Natural killer cell treated with Interleukin-12 subunit alpha and Interleukin-12 subunit beta and Interleukin-15 and Interleukin-18, amount 100 ng/mL, for 72 hours (primary cell): ENCODE results near the gene C6orf136. TPM values are rescaled to one million over a fixed set of nuclear protein-coding genes. Genes with fewer than 3 reads are reported as not detected.

Source experiments
- ATAC-seq, 2 donors: fragments of 150-1000 bp; cut with Tn5 transposase in 1 of 2; sonication (Bioruptor Pico), chemical (Tn5 transposase) in 1 of 2; 2 replicates each; pipeline ENCODE4 v1.10.0; 2021
- DNase-seq: peaks from one replicate; pipeline ENCODE4 v3.0.0; 2022; ENCODE audit warnings: low spot score
- H3K27ac Mint-ChIP-seq, 2 donors: 1 replicate in 1 of 2; 2 replicates in 1 of 2; pipeline ENCODE4 v1.8.0; 2022; ENCODE audit warnings: mixed read lengths in 2 of 2, mild to moderate bottlenecking in 1 of 2, moderate library complexity in 1 of 2
- H3K27me3 Mint-ChIP-seq, 2 donors: 1 replicate in 1 of 2; 2 replicates in 1 of 2; pipeline ENCODE4 v1.8.0; 2022; ENCODE audit warnings: mixed read lengths in 2 of 2
- H3K36me3 Mint-ChIP-seq: one replicate; pipeline ENCODE4 v1.8.0; 2022; ENCODE audit warnings: mixed read lengths
- H3K4me1 Mint-ChIP-seq, 2 donors: 1 replicate in 1 of 2; 2 replicates in 1 of 2; pipeline ENCODE4 v1.8.0; 2022; ENCODE audit warnings: low read depth in 2 of 2, mixed read lengths in 2 of 2, mild to moderate bottlenecking in 1 of 2
- H3K4me3 Mint-ChIP-seq: one replicate; pipeline ENCODE4 v1.8.0; 2022; ENCODE audit warnings: mixed read lengths
- H3K9me3 Mint-ChIP-seq: 2 replicates; pipeline ENCODE4 v1.8.0; 2022; ENCODE audit warnings: mixed read lengths
- total RNA-seq, 2 donors: library from RNA; stranded (reverse); gene quantifications; one replicate each; pipeline ENCODE4 v1.2.3, GENCODE V29; 2022

The C6orf136 gene
- total RNA-seq, 2 donors from 2014 or later: 29.6 to 32.5 TPM

DNA sequence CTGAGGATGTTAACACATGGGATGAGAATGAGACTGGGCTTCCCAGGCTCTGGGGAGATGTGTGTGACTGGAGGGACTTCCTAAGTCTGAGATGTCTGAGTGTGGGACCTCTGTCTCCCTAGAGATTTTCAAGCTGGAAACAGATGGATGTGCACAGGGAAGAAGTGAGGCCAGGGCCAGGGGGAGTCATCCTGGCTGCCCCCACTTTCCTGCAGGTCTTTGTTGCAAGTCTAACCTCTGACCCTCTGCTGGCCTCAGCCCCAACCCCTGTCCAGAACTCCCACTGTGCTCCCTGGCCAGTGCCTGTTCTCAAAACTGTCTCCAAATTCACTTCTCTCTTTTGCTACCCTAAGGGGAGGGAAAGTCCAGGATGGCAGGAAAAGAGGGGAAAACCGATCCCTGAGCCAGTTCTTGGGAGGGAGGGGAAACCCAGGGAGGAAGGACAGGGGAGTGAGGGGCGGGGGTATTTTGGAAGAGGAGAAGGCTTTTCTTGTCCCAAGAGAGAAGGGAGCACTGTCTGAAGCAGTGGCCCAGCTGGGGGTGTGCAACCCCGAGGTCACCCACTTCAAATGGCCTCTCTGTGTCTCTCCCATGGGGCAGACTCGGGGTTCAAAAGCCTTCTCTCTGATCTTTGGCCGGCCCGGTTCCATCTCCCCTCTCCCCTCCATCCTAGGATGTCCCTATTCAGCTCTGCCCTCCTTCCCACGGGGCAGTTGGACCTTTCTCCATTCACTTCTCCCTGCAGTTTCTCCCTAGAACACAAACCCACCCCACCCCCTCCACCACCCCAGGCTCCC lies 36.4 kb downstream of the C6orf136 start:
- DNase-seq: no peak
- no peaks in the 10 kb centered on the region for H3K9me3 Mint-ChIP-seq

GRCh38 chr6:30683980-30684338 lies 37.0 kb downstream of the C6orf136 start:
- Mint-ChIP-seq H3K4me3 (peak overlapping the region; percentile 100), H3K27ac (peak overlapping the region; percentile 98), H3K36me3 (peaks cover 53% of the 10 kb centered on the region), H3K9me3 (no peaks in the 10 kb centered on the region), H3K4me1 (peaks cover 61 to 68% of the 10 kb centered on the region in 2 donors), H3K27me3 (no peaks in the 10 kb centered on the region)
- DNase-seq (no peak), ATAC-seq (no peak)

More for the DNA sequence above, 36.4 kb downstream of the C6orf136 start:
- Mint-ChIP-seq H3K27ac (peak overlapping the region; percentile 98), H3K4me1 (peaks cover 59 to 65% of the 10 kb centered on the region in 2 donors), H3K27me3 (no peaks in the 10 kb centered on the region), H3K36me3 (peaks cover 53% of the 10 kb centered on the region), H3K4me3 (peak overlapping the region; percentile 100)
- ATAC-seq: no peak

DNA sequence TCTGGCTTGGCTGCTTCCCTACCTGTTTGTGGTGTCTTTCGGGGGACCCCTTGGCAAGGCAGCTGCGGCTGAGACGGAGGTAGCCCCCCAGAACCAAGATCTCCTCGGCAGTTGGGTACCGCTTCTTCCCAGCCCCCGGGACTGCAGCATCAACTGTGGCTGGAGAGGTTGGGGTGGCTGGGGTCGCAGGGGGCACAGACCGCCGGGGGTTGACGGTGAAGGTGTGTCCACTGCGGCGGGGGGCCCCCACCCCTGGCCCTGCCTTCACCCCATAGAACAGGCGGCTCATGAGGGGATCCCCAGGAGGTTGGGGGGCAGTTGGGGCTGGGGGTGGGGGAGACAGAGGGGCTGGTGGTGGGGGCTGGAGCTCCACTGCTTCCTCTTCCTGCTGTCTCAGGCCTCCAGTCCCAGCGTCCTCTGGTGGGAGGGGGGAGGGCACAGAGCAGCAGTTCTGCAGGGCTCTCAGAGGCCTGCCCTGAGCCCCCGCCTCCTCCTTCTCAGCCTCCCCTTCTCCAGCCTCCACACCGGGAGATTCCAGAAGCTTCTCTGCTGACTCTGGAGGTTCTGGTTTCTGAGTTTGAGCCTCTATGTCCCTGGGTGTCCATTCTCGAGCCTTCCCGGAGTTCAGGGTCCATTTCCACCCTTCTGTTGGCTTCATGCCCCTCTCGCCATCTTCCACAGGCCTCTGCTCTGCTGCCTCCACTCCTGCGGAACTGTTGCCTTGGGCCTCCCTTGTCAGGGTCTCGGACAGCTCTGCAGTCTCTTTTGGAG lies 37.6 kb downstream of the C6orf136 start:
- ATAC-seq: no peak

GRCh38 chr6:30685157-30686008 lies 38.5 kb downstream of the C6orf136 start:
- Mint-ChIP-seq H3K27me3 (no peaks in the 10 kb centered on the region), H3K9me3 (no peaks in the 10 kb centered on the region), H3K36me3 (peaks cover 48% of the 10 kb centered on the region), H3K4me1 (peaks cover 60 to 69% of the 10 kb centered on the region in 2 donors), H3K27ac (peak overlapping the region; percentile 98), H3K4me3 (peak overlapping the region; percentile 100)
- DNase-seq (no peak), ATAC-seq (no peak)

More for the DNA sequence above, 37.6 kb downstream of the C6orf136 start:
- Mint-ChIP-seq H3K27me3 (no peaks in the 10 kb centered on the region), H3K9me3 (no peaks in the 10 kb centered on the region), H3K36me3 (peaks cover 51% of the 10 kb centered on the region), H3K4me1 (peaks cover 60 to 68% of the 10 kb centered on the region in 2 donors), H3K4me3 (peak overlapping the region; percentile 100), H3K27ac (peak overlapping the region; percentile 98)
- peak; percentile 80 for DNase-seq

- Mint-ChIP-seq H3K27ac (peak within 1 kb of the TSS; percentile 98), H3K27me3 (no peaks in the 10 kb centered on the region), H3K4me1 (peaks cover 57 to 68% of the 10 kb centered on the region in 2 donors), H3K4me3 (peak within 1 kb of the TSS; percentile 100), H3K9me3 (no peaks in the 10 kb centered on the region), H3K36me3 (peaks cover 43% of the 10 kb centered on the region)
- DNase-seq (peak; percentile 84), ATAC-seq (peak; percentile 61 to 69)
Observed at GRCh38 chr6:30686009-30686907, 39.3 kb downstream of the C6orf136 start, which contains the start of gene PPP1R18. Gene PPP1R18, minus strand, starts transcription at chr6:30686645. Its CDS starts 627 bp downstream, at chr6:30686018.

GRCh38 chr6:30686908-30687658 lies 40.1 kb downstream of the C6orf136 start:
- H3K4me1 Mint-ChIP-seq: peaks cover 50 to 60% of the 10 kb centered on the region in 2 donors
- peak overlapping the region; percentile 100 for H3K4me3 Mint-ChIP-seq

DNA sequence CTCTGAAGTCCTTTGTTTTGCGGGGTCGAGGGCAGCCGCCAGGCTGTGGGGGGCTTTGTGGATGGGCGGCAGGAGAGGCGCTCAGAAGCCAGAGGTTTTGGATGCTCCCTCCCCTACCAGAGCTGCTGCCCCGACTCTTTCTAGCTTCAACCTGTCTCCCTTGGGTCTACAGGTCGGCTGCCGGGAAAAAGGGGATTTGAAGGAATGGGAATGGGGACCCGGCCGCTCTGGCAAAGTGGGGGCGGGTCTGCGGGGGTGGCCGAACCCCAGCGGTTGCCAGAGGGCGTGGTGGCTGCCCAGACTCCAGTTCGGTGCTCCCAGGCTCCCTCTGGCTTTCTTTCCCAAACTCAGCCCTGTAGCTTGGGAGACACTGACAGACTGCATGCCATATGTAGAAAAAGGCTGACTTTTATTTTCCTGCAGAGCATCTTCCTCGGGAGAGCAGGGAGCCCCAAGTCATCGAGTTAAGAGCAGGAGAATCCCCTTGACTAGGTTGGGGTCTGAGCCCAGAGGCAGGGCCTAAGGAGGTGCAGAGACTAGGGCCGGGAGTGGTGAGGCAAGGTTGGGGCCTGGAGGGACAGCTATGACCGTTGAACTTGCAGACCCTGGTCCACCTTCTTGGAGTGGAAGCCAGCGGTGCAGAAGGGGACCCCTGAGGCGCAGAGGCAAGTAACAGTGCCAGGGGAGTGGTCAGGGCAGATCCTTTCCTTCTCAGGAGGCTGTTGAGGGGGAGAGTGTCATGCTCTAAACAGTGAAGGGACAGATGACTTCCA lies 40.9 kb downstream of the C6orf136 start:
- Mint-ChIP-seq H3K4me1 (peaks cover 45 to 53% of the 10 kb centered on the region in 2 donors), H3K4me3 (peak overlapping the region; percentile 100), H3K27me3 (no peaks in the 10 kb centered on the region), H3K9me3 (no peaks in the 10 kb centered on the region), H3K36me3 (peaks cover 31% of the 10 kb centered on the region), H3K27ac (peak overlapping the region; percentile 98)
- ATAC-seq (no peak), DNase-seq (no peak)

More at GRCh38 chr6:30686908-30687658, 40.1 kb downstream of the C6orf136 start:
- peaks cover 35% of the 10 kb centered on the region for H3K36me3 Mint-ChIP-seq
- peak; percentile 93 for DNase-seq
- H3K27me3 Mint-ChIP-seq: no peaks in the 10 kb centered on the region
- H3K9me3 Mint-ChIP-seq: no peaks in the 10 kb centered on the region
- peak overlapping the region; percentile 98 for H3K27ac Mint-ChIP-seq
- ATAC-seq: peak; percentile 60 to 77

DNA sequence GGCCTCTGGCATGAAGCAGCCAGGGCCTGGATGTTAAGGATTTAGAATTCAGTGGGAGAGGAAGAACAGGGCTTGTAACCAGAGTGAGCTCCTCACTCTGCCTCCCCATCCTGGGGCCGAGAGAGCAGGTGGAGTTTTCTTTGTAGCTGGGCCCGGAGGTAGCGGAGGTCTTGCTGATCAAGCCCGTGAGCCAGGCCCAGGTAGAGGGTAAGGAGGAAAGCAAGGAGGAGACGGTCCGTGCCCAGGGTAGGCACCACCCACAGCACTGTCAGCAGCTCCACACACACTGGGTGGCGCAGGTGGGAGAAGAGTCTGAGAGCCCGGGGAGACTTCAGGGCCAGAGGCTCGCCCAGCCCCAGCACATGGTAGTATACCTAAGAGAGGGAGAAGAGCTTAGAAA lies 41.6 kb downstream of the C6orf136 start:
- peak overlapping the region; percentile 98 for H3K27ac Mint-ChIP-seq
- H3K36me3 Mint-ChIP-seq: peaks cover 26% of the 10 kb centered on the region
- peaks cover 43 to 51% of the 10 kb centered on the region in 2 donors for H3K4me1 Mint-ChIP-seq
- no peaks in the 10 kb centered on the region for H3K27me3 Mint-ChIP-seq
- no peaks in the 10 kb centered on the region for H3K9me3 Mint-ChIP-seq
- no peak for ATAC-seq
- no peak for DNase-seq
- H3K4me3 Mint-ChIP-seq: peak overlapping the region; percentile 100

DNA sequence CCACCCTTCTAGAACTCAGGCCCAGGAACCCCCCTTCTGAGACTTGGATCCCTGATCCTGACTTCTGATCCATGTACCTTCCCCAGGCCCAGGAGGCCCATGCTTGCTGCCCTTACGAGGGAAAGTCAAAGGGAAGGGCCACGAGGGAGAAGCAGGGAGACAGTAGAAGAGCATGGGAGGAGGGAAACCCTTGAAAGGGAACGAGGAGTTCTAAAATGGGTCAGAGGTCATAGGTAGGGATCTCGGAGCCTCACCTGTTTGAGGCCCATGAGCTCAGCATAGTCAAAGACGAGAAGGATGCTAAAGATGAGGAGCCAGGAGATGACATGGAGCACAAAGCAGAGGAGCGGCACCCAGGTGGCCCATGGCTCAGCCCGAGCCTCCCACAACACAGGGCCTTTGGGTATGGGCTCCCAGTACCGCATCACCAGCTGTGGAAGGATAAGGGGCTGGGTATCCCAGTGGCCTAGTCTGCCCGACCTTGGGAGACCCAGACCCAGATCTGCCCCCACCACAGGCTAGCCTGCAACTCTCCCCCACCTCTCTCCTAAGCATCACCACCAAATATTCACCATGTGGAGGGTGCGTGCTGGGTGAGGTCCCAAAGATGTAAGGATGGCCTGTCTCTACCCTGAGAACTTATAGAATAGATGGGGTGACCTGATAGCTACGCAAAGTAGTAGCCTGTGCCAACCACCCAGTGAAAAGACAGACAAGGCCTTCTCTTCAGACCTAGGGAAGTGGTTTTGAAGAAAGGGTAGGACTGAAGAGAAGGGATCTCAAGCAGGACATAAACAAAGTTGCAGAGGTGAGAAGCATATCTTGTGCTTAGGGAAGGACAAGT lies 42.3 kb downstream of the C6orf136 start:
- Mint-ChIP-seq H3K27me3 (no peaks in the 10 kb centered on the region), H3K36me3 (peaks cover 19% of the 10 kb centered on the region), H3K4me1 (peaks cover 43 to 51% of the 10 kb centered on the region in 2 donors), H3K9me3 (no peaks in the 10 kb centered on the region), H3K27ac (peak overlapping the region; percentile 98), H3K4me3 (peak overlapping the region; percentile 100)
- no peak for DNase-seq
- no peak for ATAC-seq

- Mint-ChIP-seq H3K4me1 (peaks cover 41 to 49% of the 10 kb centered on the region in 2 donors), H3K9me3 (no peaks in the 10 kb centered on the region), H3K27ac (peak overlapping the region; percentile 98), H3K4me3 (peak overlapping the region; percentile 100), H3K36me3 (peaks cover 14% of the 10 kb centered on the region), H3K27me3 (no peaks in the 10 kb centered on the region)
- ATAC-seq (no peak), DNase-seq (no peak)
Observed at GRCh38 chr6:30689985-30690384, 43.1 kb downstream of the C6orf136 start.
